IMR-90 (cell line): ENCODE results near the gene APOE.

ENCODE experiments used
- CEBPB ChIP-seq: IDR thresholded peaks from 2 replicates; pipeline ENCODE4 v1.6.1; 2012; ENCODE audit warnings: low read depth, low read length, improper control_type of control experiment
- FOS ChIP-seq: fragments of 150-350 bp; IDR thresholded peaks from 2 replicates; pipeline ENCODE4 v1.6.1; 2016; ENCODE audit warnings: low read depth, low read length
- MAFK ChIP-seq: IDR thresholded peaks from 2 replicates; pipeline ENCODE4 v1.6.1; 2012; ENCODE audit warnings: low read depth, low read length, improper control_type of control experiment
- POLR2A ChIP-seq: IDR thresholded peaks from 2 replicates; pipeline ENCODE4 v1.6.1; 2012; ENCODE audit warnings: mild to moderate bottlenecking, low read depth, low read length
- RAD21 ChIP-seq: IDR thresholded peaks from 2 replicates; pipeline ENCODE4 v1.6.1; 2012; ENCODE audit warnings: low read length, improper control_type of control experiment
- RCOR1 ChIP-seq: IDR thresholded peaks from 2 replicates; pipeline ENCODE4 v1.6.1; 2012; ENCODE audit warnings: mild to moderate bottlenecking, low read length, improper control_type of control experiment; ENCODE audit not compliant: insufficient replicate concordance
- RFX5 ChIP-seq: IDR thresholded peaks from 2 replicates; pipeline ENCODE4 v1.8.0; 2012; ENCODE audit warnings: low read depth, mild to moderate bottlenecking, low read length, moderate library complexity
- SMC3 ChIP-seq: fragments of 150-350 bp; IDR thresholded peaks from 2 replicates; pipeline ENCODE4 v1.6.1; 2016; ENCODE audit warnings: low read depth, mild to moderate bottlenecking, antibody characterized with exemption, low read length, moderate library complexity
- TF ChIP-seq, protein P1 (sequence below): conservative IDR thresholded peaks from 2 replicates; pipeline ENCODE4 v1.5.1; 2012; ENCODE audit warnings: mild to moderate bottlenecking, low read depth, low read length, improper control_type of control experiment

DNA sequence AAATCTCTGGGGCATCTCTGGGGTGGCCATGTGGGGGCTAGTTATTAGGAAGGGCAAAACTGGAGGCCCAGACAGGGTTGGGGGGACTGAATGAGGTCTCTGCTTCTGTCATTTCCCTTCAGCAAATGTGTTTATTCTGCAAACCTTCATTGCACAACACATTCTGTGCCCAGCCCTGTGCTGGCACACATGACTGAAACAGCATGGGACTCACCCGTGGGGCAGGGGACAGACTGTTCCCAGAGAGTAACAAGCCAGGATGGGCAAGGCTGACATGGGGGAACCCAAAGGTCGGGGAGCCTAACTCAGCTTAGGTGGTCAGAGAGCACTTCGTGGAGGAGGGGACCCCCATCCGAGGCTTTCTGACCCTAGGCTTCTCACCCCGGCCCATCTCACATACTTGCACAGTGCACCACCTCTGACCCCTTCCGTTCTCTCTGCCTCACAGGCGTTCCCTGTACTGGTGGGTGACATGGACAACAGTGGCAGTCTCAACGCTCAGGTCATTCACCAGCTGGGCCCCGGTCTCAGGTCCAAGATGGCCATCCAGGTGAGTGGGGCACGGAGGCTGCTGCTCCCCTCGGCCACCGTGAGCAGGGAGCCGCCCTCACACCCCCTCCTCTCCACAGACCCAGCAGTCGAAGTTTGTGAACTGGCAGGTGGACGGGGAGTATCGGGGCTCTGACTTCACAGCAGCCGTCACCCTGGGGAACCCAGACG, 12.1 kb upstream of the APOE start:
- TF ChIP-seq RFX5, result no peak
- no peak for TF ChIP-seq CEBPB
- no peak for TF ChIP-seq RAD21
- no peak for TF ChIP-seq MAFK
- TF ChIP-seq, protein P1, sequence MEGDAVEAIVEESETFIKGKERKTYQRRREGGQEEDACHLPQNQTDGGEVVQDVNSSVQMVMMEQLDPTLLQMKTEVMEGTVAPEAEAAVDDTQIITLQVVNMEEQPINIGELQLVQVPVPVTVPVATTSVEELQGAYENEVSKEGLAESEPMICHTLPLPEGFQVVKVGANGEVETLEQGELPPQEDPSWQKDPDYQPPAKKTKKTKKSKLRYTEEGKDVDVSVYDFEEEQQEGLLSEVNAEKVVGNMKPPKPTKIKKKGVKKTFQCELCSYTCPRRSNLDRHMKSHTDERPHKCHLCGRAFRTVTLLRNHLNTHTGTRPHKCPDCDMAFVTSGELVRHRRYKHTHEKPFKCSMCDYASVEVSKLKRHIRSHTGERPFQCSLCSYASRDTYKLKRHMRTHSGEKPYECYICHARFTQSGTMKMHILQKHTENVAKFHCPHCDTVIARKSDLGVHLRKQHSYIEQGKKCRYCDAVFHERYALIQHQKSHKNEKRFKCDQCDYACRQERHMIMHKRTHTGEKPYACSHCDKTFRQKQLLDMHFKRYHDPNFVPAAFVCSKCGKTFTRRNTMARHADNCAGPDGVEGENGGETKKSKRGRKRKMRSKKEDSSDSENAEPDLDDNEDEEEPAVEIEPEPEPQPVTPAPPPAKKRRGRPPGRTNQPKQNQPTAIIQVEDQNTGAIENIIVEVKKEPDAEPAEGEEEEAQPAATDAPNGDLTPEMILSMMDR, result no peak
- no peak for TF ChIP-seq POLR2A
- no peak for TF ChIP-seq SMC3
- no peak for TF ChIP-seq RCOR1
- TF ChIP-seq FOS, result no peak
